GM23248 (cell line): ENCODE data around the gene SDCCAG8. TPM values are rescaled to one million over a fixed set of nuclear protein-coding genes. Genes with fewer than 3 reads are reported as not detected.

Experiments
- DNase-seq: peaks from one replicate; pipeline ENCODE4 v3.0.0-alpha.2; 2015
- H2AFZ ChIP-seq: fragments of 200-600 bp; sonication (generic); 2 replicates; pipeline ENCODE4 v1.6.1; 2016; ENCODE audit warnings: antibody characterized with exemption
- H3F3A ChIP-seq: fragments of 200-600 bp; sonication (generic); 2 replicates; pipeline ENCODE4 v1.6.1; 2016; ENCODE audit warnings: mild to moderate bottlenecking, antibody characterized with exemption, mixed run types; ENCODE audit not compliant: insufficient read depth
- H3K27ac ChIP-seq: fragments of 200-600 bp; sonication (generic); 2 replicates; pipeline ENCODE4 v1.5.1; 2016; ENCODE audit warnings: mild to moderate bottlenecking
- H3K27me3 ChIP-seq: fragments of 200-600 bp; sonication (generic); replicated peaks from 2 replicates; pipeline ENCODE4 v1.6.1; 2016; ENCODE audit warnings: mild to moderate bottlenecking; ENCODE audit not compliant: insufficient read depth
- H3K36me3 ChIP-seq: fragments of 200-600 bp; sonication (generic); 2 replicates; pipeline ENCODE4 v1.6.1; 2016; ENCODE audit warnings: low read depth, mild to moderate bottlenecking
- H3K4me1 ChIP-seq: fragments of 200-600 bp; sonication (generic); 2 replicates; pipeline ENCODE4 v1.6.1; 2016; ENCODE audit warnings: mild to moderate bottlenecking; ENCODE audit not compliant: insufficient read depth
- H3K4me2 ChIP-seq: fragments of 200-600 bp; sonication (generic); one replicate; pipeline ENCODE4 v1.6.1; 2016; ENCODE audit warnings: mild to moderate bottlenecking; ENCODE audit not compliant: unreplicated experiment
- H3K4me3 ChIP-seq: fragments of 200-600 bp; sonication (generic); 2 replicates; pipeline ENCODE4 v1.5.1; 2016; ENCODE audit warnings: mild to moderate bottlenecking
- H3K79me2 ChIP-seq: fragments of 200-600 bp; sonication (generic); 2 replicates; pipeline ENCODE4 v1.6.1; 2016; ENCODE audit warnings: mild to moderate bottlenecking; ENCODE audit not compliant: insufficient read depth
- H3K9ac ChIP-seq: fragments of 200-600 bp; sonication (generic); 2 replicates; pipeline ENCODE4 v1.6.1; 2016; ENCODE audit warnings: mild to moderate bottlenecking
- H3K9me2 ChIP-seq: fragments of 200-600 bp; sonication (generic); 2 replicates; pipeline ENCODE4 v1.6.1; 2016; ENCODE audit warnings: mixed run types, mild to moderate bottlenecking, moderate library complexity; ENCODE audit not compliant: insufficient read depth
- H3K9me3 ChIP-seq: fragments of 200-600 bp; sonication (generic); one replicate; pipeline ENCODE4 v1.6.1; 2017; ENCODE audit warnings: low read depth
- H4K20me1 ChIP-seq: fragments of 200-600 bp; sonication (generic); 2 replicates; pipeline ENCODE4 v1.6.0; 2016; ENCODE audit not compliant: insufficient read depth
- EZH2 ChIP-seq: fragments of 200-600 bp; sonication (generic); IDR thresholded peaks from 2 replicates; pipeline ENCODE4 v1.6.1; 2018; ENCODE audit warnings: antibody characterized with exemption, mild to moderate bottlenecking; ENCODE audit not compliant: insufficient read depth, poor library complexity, severe bottlenecking
- EZH2phosphoT487 ChIP-seq: fragments of 200-600 bp; sonication (generic); IDR thresholded peaks from 2 replicates; pipeline ENCODE4 v1.6.1; 2018; ENCODE audit warnings: antibody characterized with exemption, moderate library complexity, mild to moderate bottlenecking, low read depth; ENCODE audit not compliant: insufficient read depth
- WGBS, 2 experiments: methylation state at CpG; one replicate each; pipeline ENCODE4 v1.1.6; 2015 to 2017; ENCODE audit warnings: low lambda C conversion rate in 2 of 2, low coverage in 1 of 2; ENCODE audit errors: missing lambda C conversion rate in 2 of 2; 5-methylcytosine and 5-hydroxymethylcytosine counted together
- in situ Hi-C: fragments of 300-500 bp; cut with MboI; formaldehyde crosslinking; loops from 2 replicates; pipeline ENCODE4 v1.15.0; 2020
- polyA plus RNA-seq: library from polyadenylated mRNA; unstranded; fragments of >200 nt; fragmentation: Nextera tagmentation; extraction: Ambion mirVana; gene quantifications from 2 replicates; pipeline ENCODE4 v1.2.1, GENCODE V29; 2016
- total RNA-seq: library from RNA; depleted of rRNA; stranded (reverse); fragments of >200 nt; shearing (Covaris generic); gene quantifications from 2 replicates; pipeline ENCODE4 v1.2.3, GENCODE V29; 2014

The SDCCAG8 gene
- total and polyA plus RNA-seq, 2 experiments from 2014 or later: 29.4 to 45.3 TPM

DNA sequence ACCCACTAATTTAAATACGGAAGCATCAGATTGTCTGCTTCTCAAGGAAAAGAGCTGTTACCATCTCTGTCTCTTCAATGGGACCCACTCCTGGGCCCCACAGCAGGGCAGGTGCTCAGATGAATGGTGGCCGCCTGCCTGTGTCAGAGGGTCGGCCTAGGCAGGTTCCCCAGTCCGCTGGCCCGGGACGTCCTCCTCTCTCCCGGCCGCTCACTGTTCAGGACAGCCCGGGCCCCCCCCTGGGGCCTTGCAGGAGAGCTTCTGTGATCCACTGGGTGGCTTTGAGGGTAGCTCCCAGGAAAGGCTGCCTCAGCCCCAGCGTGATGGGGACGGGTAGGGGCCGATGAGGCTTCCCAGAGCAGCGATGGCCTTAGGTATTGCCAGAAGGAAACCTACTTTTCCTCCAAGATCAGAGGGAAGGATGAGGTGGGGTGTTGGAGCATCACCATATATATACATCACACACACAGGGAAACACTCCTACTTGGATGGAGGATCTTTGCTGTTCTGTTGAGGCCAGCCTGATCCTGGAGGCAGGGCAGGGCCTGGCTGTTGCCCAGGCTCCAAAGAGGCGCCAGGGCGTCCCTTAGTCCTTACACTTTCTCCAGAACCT, 231.3 kb downstream of the SDCCAG8 start:
- no peaks in the 10 kb centered on the region for H3K27me3 ChIP-seq
- no peaks in the 10 kb centered on the region for H3K79me2 ChIP-seq
- no peaks in the 10 kb centered on the region for H3K36me3 ChIP-seq
- H3K4me2 ChIP-seq: no peak overlapping the region
- H2AFZ ChIP-seq: no peak overlapping the region
- peaks cover 15% of the 10 kb centered on the region for H3F3A ChIP-seq
- H3K9me2 ChIP-seq: no peaks in the 10 kb centered on the region
- no peak overlapping the region for H3K9ac ChIP-seq
- 94 to 97% methylated on average over 14 to 15 of the region's 15 CpGs for WGBS, 2 experiments
- H3K27ac ChIP-seq: no peak overlapping the region
- TF ChIP-seq EZH2 (no peak), EZH2phosphoT487 (no peak)
- no peaks in the 10 kb centered on the region for H4K20me1 ChIP-seq
- in situ Hi-C loops: no loop called here
- peaks cover 22% of the 10 kb centered on the region for H3K4me1 ChIP-seq
- no peak overlapping the region for H3K4me3 ChIP-seq
- H3K9me3 ChIP-seq: no peaks in the 10 kb centered on the region
- DNase-seq: no peak

DNA sequence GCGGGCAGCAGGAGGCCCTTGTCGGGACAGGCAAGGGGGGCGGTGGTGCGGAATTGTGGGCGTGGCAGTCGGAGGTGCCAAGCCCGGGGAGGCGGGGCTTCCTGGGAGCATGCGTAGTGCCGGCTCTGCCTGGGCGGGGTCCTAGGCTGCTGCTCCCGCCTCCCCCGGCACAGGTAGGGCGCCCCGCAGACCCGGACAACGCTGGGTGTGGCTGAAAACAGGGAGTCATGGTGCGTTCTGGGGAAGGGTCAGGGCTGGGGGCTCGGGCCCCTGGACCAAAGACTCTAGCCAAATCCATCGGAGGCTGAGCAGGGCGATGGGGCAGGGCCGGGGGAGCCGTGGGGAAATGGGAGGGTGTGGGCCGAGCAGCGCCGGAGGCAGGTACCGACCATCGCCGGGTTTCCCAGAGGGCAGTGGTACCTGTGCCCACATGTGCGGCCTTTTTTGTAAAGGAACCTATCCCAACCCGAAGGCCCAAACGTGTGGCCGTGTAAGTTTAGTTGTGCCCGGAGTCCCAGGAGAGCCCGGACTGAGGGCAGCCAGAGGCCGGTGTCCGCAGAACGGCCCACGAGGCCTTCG, 231.9 kb downstream of the SDCCAG8 start:
- Histone ChIP-seq H3K9me2 (no peaks in the 10 kb centered on the region), H3K27ac (no peak overlapping the region), H3K4me3 (no peak overlapping the region), H3K9ac (no peak overlapping the region), H3F3A (peaks cover 15% of the 10 kb centered on the region), H3K4me2 (no peak overlapping the region), H3K27me3 (no peaks in the 10 kb centered on the region), H4K20me1 (no peaks in the 10 kb centered on the region), H3K9me3 (no peaks in the 10 kb centered on the region), H3K36me3 (no peaks in the 10 kb centered on the region), H3K79me2 (no peaks in the 10 kb centered on the region), H3K4me1 (peaks cover 17% of the 10 kb centered on the region), H2AFZ (no peak overlapping the region)
- in situ Hi-C loops: no loop called here
- no peak for DNase-seq
- no peak for TF ChIP-seq EZH2
- TF ChIP-seq EZH2phosphoT487: no peak
- 95% methylated on average over 20 to 40 of the region's 40 CpGs for WGBS, 2 experiments

DNA sequence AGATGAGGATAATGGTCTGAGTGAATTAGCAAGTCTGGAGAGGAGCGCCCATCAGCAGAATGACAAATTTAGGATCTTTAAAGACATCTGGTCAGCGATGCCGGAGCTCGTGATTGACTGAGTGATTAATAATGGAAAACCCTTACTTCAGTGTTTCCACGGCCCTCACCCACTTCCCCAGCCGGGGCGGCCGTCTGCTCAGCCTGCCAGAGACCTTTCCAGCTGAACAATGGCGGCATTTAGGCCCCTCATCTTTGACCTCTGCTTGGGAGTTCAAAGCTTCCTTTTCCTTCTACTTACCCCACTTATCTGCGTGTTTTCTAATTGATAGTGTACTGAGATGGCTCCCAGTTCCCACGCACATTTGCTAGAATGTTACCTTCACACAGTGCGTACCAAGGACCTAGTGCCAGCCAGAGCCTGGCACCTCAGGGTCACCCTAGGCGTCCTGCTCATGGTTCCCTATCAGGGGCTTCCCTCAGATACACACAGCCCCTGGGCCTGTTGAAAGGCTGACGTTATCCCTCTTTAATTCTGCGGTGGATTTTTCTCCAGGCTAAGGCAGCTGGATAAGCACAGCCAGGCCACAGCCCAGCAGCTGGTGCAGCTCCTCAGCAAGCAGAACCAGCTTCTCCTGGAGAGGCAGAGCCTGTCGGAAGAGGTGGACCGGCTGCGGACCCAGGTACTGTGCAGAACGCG, 232.8 kb downstream of the SDCCAG8 start:
- no peaks in the 10 kb centered on the region for H4K20me1 ChIP-seq
- no peak overlapping the region for H2AFZ ChIP-seq
- in situ Hi-C loops: no loop called here
- 91 to 94% methylated on average over 20 of the region's 20 CpGs for WGBS, 2 experiments
- no peaks in the 10 kb centered on the region for H3K9me2 ChIP-seq
- no peaks in the 10 kb centered on the region for H3K79me2 ChIP-seq
- H3K4me3 ChIP-seq: no peak overlapping the region
- H3K4me1 ChIP-seq: peaks cover 19% of the 10 kb centered on the region
- no peaks in the 10 kb centered on the region for H3K27me3 ChIP-seq
- H3K9me3 ChIP-seq: no peaks in the 10 kb centered on the region
- no peak for TF ChIP-seq EZH2
- TF ChIP-seq EZH2phosphoT487: no peak
- no peak overlapping the region for H3K27ac ChIP-seq
- peaks cover 18% of the 10 kb centered on the region for H3F3A ChIP-seq
- no peak for DNase-seq
- no peaks in the 10 kb centered on the region for H3K36me3 ChIP-seq
- H3K4me2 ChIP-seq: no peak overlapping the region
- no peak overlapping the region for H3K9ac ChIP-seq

DNA sequence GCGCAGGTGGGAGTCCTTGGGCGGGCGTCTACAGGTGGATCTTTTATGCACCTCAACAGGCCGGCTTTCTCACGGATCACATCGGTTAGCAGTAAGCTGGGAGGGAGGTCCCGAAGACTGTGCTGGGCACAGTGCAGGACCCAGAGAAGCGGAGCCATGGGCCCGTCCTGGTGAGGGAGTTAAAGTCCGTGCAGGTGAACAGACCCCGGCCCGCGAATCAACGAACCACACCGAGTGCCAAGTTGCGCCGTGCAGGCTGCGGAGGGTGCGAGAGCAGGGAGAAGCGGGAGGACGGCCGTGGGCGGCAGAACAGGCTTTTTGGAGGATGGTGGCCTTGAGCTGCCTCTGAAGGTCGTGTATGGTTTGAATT, 233.3 kb downstream of the SDCCAG8 start:
- no peaks in the 10 kb centered on the region for H3K9me2 ChIP-seq
- H3K4me1 ChIP-seq: peaks cover 25% of the 10 kb centered on the region
- peaks cover 23% of the 10 kb centered on the region for H3F3A ChIP-seq
- no peak overlapping the region for H3K9ac ChIP-seq
- no peak overlapping the region for H3K27ac ChIP-seq
- no peaks in the 10 kb centered on the region for H3K36me3 ChIP-seq
- H3K27me3 ChIP-seq: no peaks in the 10 kb centered on the region
- 97 to 99% methylated on average over 21 to 24 of the region's 24 CpGs for WGBS, 2 experiments
- DNase-seq: no peak
- H2AFZ ChIP-seq: no peak overlapping the region
- in situ Hi-C loops: no loop called here
- H3K79me2 ChIP-seq: no peaks in the 10 kb centered on the region
- H3K4me2 ChIP-seq: no peak overlapping the region
- no peaks in the 10 kb centered on the region for H4K20me1 ChIP-seq
- H3K4me3 ChIP-seq: no peak overlapping the region
- no peaks in the 10 kb centered on the region for H3K9me3 ChIP-seq
- TF ChIP-seq EZH2phosphoT487: no peak
- TF ChIP-seq EZH2: no peak
